GM12878 (cell line): ENCODE measurements around the gene TPPP3. TPM values are rescaled to one million over a fixed set of nuclear protein-coding genes. Genes with fewer than 3 reads are reported as not detected.
A peak's percentile ranks its signal among the peaks of the same experiment; 100 is the strongest.

ENCODE experiments used
- ATAC-seq: fragments of 200-7000 bp; cut with Tn5 transposase; 3 replicates; pipeline ENCODE4 v1.9.1; 2020; ENCODE audit warnings: mild to moderate bottlenecking, moderate library complexity
- BruUV-seq: library from RNA; stranded (reverse); fragments of 400-500 nt; replicated peaks from 2 replicates; lab custom pipeline; 2021; lab: Mats Ljungman, UMichigan
- CTCF ChIA-PET: fragments of 300-600 bp; sonication (Branson Sonifier 250); formaldehyde crosslinking; extraction: SDS; loops from one replicate; lab custom pipeline; 2021; ENCODE audit warnings: inconsistent platforms; lab: Yijun Ruan, JAX
- POLR2A ChIA-PET: fragments of 350-600 bp; formaldehyde crosslinking; extraction: SDS; loops from one replicate; lab custom pipeline; 2021; ENCODE audit warnings: inconsistent platforms; lab: Charles Lee
- RAD21 ChIA-PET: fragments of 300-600 bp; sonication (Branson Sonifier 250); formaldehyde crosslinking; loops from one replicate; lab custom pipeline; 2023; ENCODE audit warnings: antibody characterized with exemption; ENCODE audit not compliant: unreplicated experiment; lab: Charles Lee
- SMC1A ChIA-PET: fragments of 300-600 bp; sonication (Branson Sonifier 250); formaldehyde crosslinking; loops from one replicate; lab custom pipeline; 2023; ENCODE audit not compliant: unreplicated experiment, uncharacterized antibody; lab: Charles Lee
- DNase-seq: peaks from one replicate; pipeline ENCODE4 v3.0.0-alpha.2; 2011; ENCODE audit warnings: low read depth, low spot score
- FAIRE-seq: peaks from 3 replicates; lab custom pipeline; 2011; peaks lifted over from hg19 to GRCh38; lab: Jason Lieb, UNC
- H2AFZ ChIP-seq: 2 replicates; pipeline ENCODE4 v1.6.0; 2011; ENCODE audit warnings: low read depth, low read length, control low read depth; ENCODE audit not compliant: control insufficient read depth
- H3K27ac ChIP-seq: 2 replicates; pipeline ENCODE4 v1.5.1; 2011; ENCODE audit warnings: control low read depth; ENCODE audit not compliant: control insufficient read depth, insufficient read depth
- H3K27me3 ChIP-seq, 2 experiments: replicated peaks in 1 of 2; 2 replicates each; pipeline versions ENCODE4 v1.6.0 to v1.6.1; 2011; ENCODE audit warnings: low read length in 1 of 2; ENCODE audit not compliant: control insufficient read depth in 2 of 2, insufficient read depth in 2 of 2
- H3K36me3 ChIP-seq, 2 experiments: 2 replicates each; pipeline ENCODE4 v1.5.1; 2011; ENCODE audit warnings: low read length in 1 of 2; ENCODE audit not compliant: control insufficient read depth in 2 of 2, insufficient read depth in 2 of 2
- H3K4me1 ChIP-seq: 2 replicates; pipeline ENCODE4 v1.6.1; 2011; ENCODE audit warnings: mild to moderate bottlenecking, low read length, moderate library complexity, mixed read lengths; ENCODE audit not compliant: control insufficient read depth, insufficient read depth
- H3K4me2 ChIP-seq: 2 replicates; pipeline ENCODE4 v1.6.0; 2011; ENCODE audit warnings: control low read depth; ENCODE audit not compliant: control insufficient read depth, insufficient read depth
- H3K4me3 ChIP-seq: fragments of 200-600 bp; sonication (generic); 2 replicates; pipeline ENCODE4 v1.5.1; 2016
- H3K79me2 ChIP-seq: 2 replicates; pipeline ENCODE4 v1.6.0; 2011; ENCODE audit warnings: low read length; ENCODE audit not compliant: control insufficient read depth, insufficient read depth
- H3K9ac ChIP-seq: 2 replicates; pipeline ENCODE4 v1.8.0; 2011; ENCODE audit warnings: low read length, control low read depth, mixed read lengths; ENCODE audit not compliant: control insufficient read depth, insufficient read depth
- H3K9me3 ChIP-seq: replicated peaks from 3 replicates; pipeline ENCODE4 v1.5.1; 2011; ENCODE audit warnings: mild to moderate bottlenecking, low read length; ENCODE audit not compliant: control insufficient read depth, insufficient read depth
- H4K20me1 ChIP-seq: 2 replicates; pipeline ENCODE4 v1.6.0; 2011; ENCODE audit not compliant: control insufficient read depth, insufficient read depth
- BHLHE40 ChIP-seq, 2 experiments: fragments of 450-650 bp in 1 of 2; IDR thresholded peaks; 2 replicates each; pipeline ENCODE4 v1.6.1; 2011 to 2017; ENCODE audit warnings: low read depth in 2 of 2, borderline replicate concordance in 1 of 2, improper control_type of control experiment in 1 of 2, low read length in 1 of 2, mild to moderate bottlenecking in 1 of 2
- GATAD2B ChIP-seq: fragments of 450-650 bp; conservative IDR thresholded peaks from 2 replicates; pipeline ENCODE4 v1.6.1; 2017; ENCODE audit warnings: low read depth, mild to moderate bottlenecking, moderate library complexity
- NRF1 ChIP-seq: conservative IDR thresholded peaks from 2 replicates; pipeline ENCODE4 v1.6.1; 2011; ENCODE audit warnings: mild to moderate bottlenecking, low read depth, low read length, improper control_type of control experiment
- SMAD1 ChIP-seq: fragments of 450-650 bp; IDR thresholded peaks from 2 replicates; pipeline ENCODE4 v1.6.1; 2018; ENCODE audit warnings: mild to moderate bottlenecking, low read depth; ENCODE audit not compliant: partially characterized antibody
- SPI1 ChIP-seq: IDR thresholded peaks from 2 replicates; pipeline ENCODE4 v1.6.1; 2011; ENCODE audit warnings: low read depth, mild to moderate bottlenecking, low read length, moderate library complexity, borderline replicate concordance; ENCODE audit not compliant: insufficient read depth
- TCF12 ChIP-seq: IDR thresholded peaks from 2 replicates; pipeline ENCODE4 v1.6.1; 2011; ENCODE audit warnings: low read depth, mild to moderate bottlenecking, low read length
- USF2 ChIP-seq: IDR thresholded peaks from 2 replicates; pipeline ENCODE4 v1.6.1; 2011; ENCODE audit warnings: low read depth, low read length, improper control_type of control experiment, borderline replicate concordance
- ZBTB40 ChIP-seq: fragments of 450-650 bp; IDR thresholded peaks from 2 replicates; pipeline ENCODE4 v1.6.1; 2016; ENCODE audit warnings: mild to moderate bottlenecking, moderate library complexity, borderline replicate concordance
- WGBS: methylation state at CpG from one replicate; pipeline ENCODE4 v1.1.6; 2016; ENCODE audit warnings: low lambda C conversion rate; ENCODE audit not compliant: insufficient replicate concordance, insufficient coverage; ENCODE audit errors: missing lambda C conversion rate; 5-methylcytosine and 5-hydroxymethylcytosine counted together
- in situ Hi-C: fragments of 300-500 bp; cut with MboI; formaldehyde crosslinking; loops from 9 replicates; pipeline ENCODE4 v1.14.3; 2018; ENCODE audit warnings: mixed read lengths
- intact Hi-C: fragments of 100-400 bp; cut with micrococcal nuclease; formaldehyde crosslinking; loops from one replicate; pipeline ENCODE4 v1.14.2; 2022; ENCODE audit not compliant: unreplicated experiment
- polyA plus RNA-seq, 11 experiments: library from polyadenylated mRNA; depleted of rRNA in 4 of 11; unstranded in 6 of 11; stranded (reverse) in 5 of 11; fragments of >200 nt; fragmentation: Nextera tagmentation in 4 of 11; fragmentation: Illumina TruSeq in 1 of 11; extraction: Ambion mirVana in 4 of 11; extraction: Trizol in 1 of 11; gene quantifications; 1 replicate in 1 of 11; 2 replicates in 10 of 11; pipeline versions ENCODE4 v1.2.1 to v1.2.3, GENCODE V29; 2011 to 2016; ENCODE audit warnings: inconsistent platforms in 2 of 11, missing spikeins in 2 of 11, low read depth in 1 of 11
- total RNA-seq, 4 experiments: library from RNA; depleted of rRNA in 3 of 4; stranded (reverse); fragments of >200 nt in 3 of 4; fragmentation: Illumina TruSeq in 1 of 4; extraction: Trizol in 1 of 4; gene quantifications; 2 replicates each; pipeline versions ENCODE4 v1.2.1 to v1.2.3, GENCODE V29; 2013 to 2021

TPPP3 gene
- total and polyA plus RNA-seq, 10 of the 15 experiments (the other 5 are each of a cell fraction or from before 2014, with no cell fraction given): 0.14 TPM; not detected in 9

- no peak overlapping the region for H3K4me3 ChIP-seq
- no peaks in the 10 kb centered on the region for H4K20me1 ChIP-seq
- SMC1A ChIA-PET: no interaction called here
- 8% methylated on average over 66 of the region's 88 CpGs for WGBS
- H3K4me1 ChIP-seq: no peaks in the 10 kb centered on the region
- H3K36me3 ChIP-seq: no peaks in the 10 kb centered on the region
- H3K9ac ChIP-seq: no peak overlapping the region
- DNase-seq (no peak), ATAC-seq (peak; percentile 10; the same call in 2 of the 3 replicates), FAIRE-seq (no peak)
- no peak overlapping the region for H2AFZ ChIP-seq
- RAD21 ChIA-PET: no interaction called here
- POLR2A ChIA-PET: interaction anchor here (0.8 kb wide), 1 partner anchor 346 kb away, joined by 3 read pairs; no protein-coding TSS in a partner anchor
- TF ChIP-seq NRF1: no peak
- TF ChIP-seq SPI1: peak; percentile 31; the same call in 1 of the 2 replicates
- TF ChIP-seq BHLHE40 (IDR thresholded peaks at IDR 0.05; ENCODE audit: borderline replicate concordance in 1 of 2, low read depth in 2 of 2, low read length in 1 of 2): peak in 1 of 2 experiments; percentile 47; a peak in 2 of 4 replicates
- no peak for TF ChIP-seq TCF12
- H3K79me2 ChIP-seq: no peaks in the 10 kb centered on the region
- in situ Hi-C loops (no loop called here), intact Hi-C loops (loop anchor here (5.0 kb wide), 1 partner anchor 117 kb away; the partner anchor contains the start of gene PLEKHG4)
- no peak overlapping the region for H3K27ac ChIP-seq
- H3K27me3 ChIP-seq: peaks cover 6 to 17% of the 10 kb centered on the region in 2 experiments
- H3K9me3 ChIP-seq: no peaks in the 10 kb centered on the region
- no TSS peak for BruUV-seq
- peak overlapping the region; percentile 9; the same call in 1 of the 2 replicates for H3K4me2 ChIP-seq
- CTCF ChIA-PET: interaction anchor here (1.3 kb wide), 1 partner anchor 113 kb away, joined by 3 read pairs; no protein-coding TSS in a partner anchor
Measured at GRCh38 chr16:67394155-67395104, 1.1 kb upstream of the TPPP3 start.

GRCh38 chr16:67393788-67394154, 473 bp upstream of the TPPP3 start:
- ChIA-PET CTCF (interaction anchor here (1.3 kb wide), 1 partner anchor 112 kb away, joined by 3 read pairs; no protein-coding TSS in a partner anchor), SMC1A (interaction anchor here (0.9 kb wide), 1 partner anchor 133 kb away, joined by 3 read pairs; no protein-coding TSS in a partner anchor), POLR2A (interaction anchor here (0.6 to 0.8 kb wide), 2 partner anchors 346 to 510 kb away, joined by 3 read pairs; no protein-coding TSS in a partner anchor), RAD21 (no interaction called here)
- ATAC-seq: no peak
- Histone ChIP-seq H3K27me3 (peaks cover 6 to 17% of the 10 kb centered on the region in 2 experiments), H3K27ac (no peak overlapping the region), H3K36me3 (no peaks in the 10 kb centered on the region), H3K4me1 (no peaks in the 10 kb centered on the region), H2AFZ (no peak overlapping the region), H3K4me3 (no peak overlapping the region), H4K20me1 (no peaks in the 10 kb centered on the region), H3K9ac (no peak overlapping the region), H3K9me3 (no peaks in the 10 kb centered on the region), H3K79me2 (no peaks in the 10 kb centered on the region), H3K4me2 (no peak overlapping the region)
- WGBS: 59% methylated on average over 16 of the region's 20 CpGs
- intact Hi-C loops (no loop called here), in situ Hi-C loops (no loop called here)
- no TSS peak for BruUV-seq
- no peak for TF ChIP-seq GATAD2B
- no peak for TF ChIP-seq SMAD1
- TF ChIP-seq ZBTB40: no peak
- no peak for TF ChIP-seq USF2
- FAIRE-seq: no peak
- DNase-seq: no peak
